ENCODE measurements around the gene DXO. TPM values are rescaled to one million over a fixed set of nuclear protein-coding genes. Genes with fewer than 3 reads are reported as not detected.

DXO gene
- polyA plus RNA-seq, 3 donors, result 5.5 to 49.6 (median 10.4) TPM

GRCh38 chr6:31968791-31969711, 2.9 kb downstream of the DXO start:
- Histone ChIP-seq H3K4me2 (replicated peaks; ENCODE audit: extremely low read depth, low read length, poor library complexity, severe bottlenecking) (no peak overlapping the region), H3K79me2 (ENCODE audit: insufficient read depth, low read length) (peaks cover 26% of the 10 kb centered on the region), H3K4me1 (ENCODE audit: control insufficient read depth in 1 of 2, insufficient read depth in 2 of 2, low read length in 2 of 2) (peaks cover 20 to 26% of the 10 kb centered on the region in 2 donors), H3K27ac (ENCODE audit: low read depth in 1 of 2, low read length in 2 of 2) (peak overlapping the region in 1 of 2 donors; percentile 99), H3K9me3 (replicated peaks in 1 of 2; ENCODE audit: control insufficient read depth in 1 of 2, insufficient read depth in 1 of 2, low read length in 2 of 2) (no peaks in the 10 kb centered on the region), H3K4me3 (replicated peaks in 1 of 3; ENCODE audit: low read depth in 2 of 3, low read length in 3 of 3) (no peak overlapping the region), H2AFZ (ENCODE audit: insufficient read depth, low read depth, low read length, poor library complexity, severe bottlenecking) (no peak overlapping the region), H3K36me3 (replicated peaks in 1 of 2; ENCODE audit: control insufficient read depth in 1 of 2, insufficient read depth in 2 of 2, low read length in 2 of 2) (peaks cover 59 to 67% of the 10 kb centered on the region in 2 donors), H3K9ac (ENCODE audit: insufficient read depth, low read length, poor library complexity, severe bottlenecking) (no peak overlapping the region), H3K27me3 (ENCODE audit: control insufficient read depth in 2 of 2, insufficient read depth in 2 of 2, low read length in 2 of 2) (no peaks in the 10 kb centered on the region), H4K20me1 (ENCODE audit: insufficient read depth, low read length) (no peaks in the 10 kb centered on the region)
- H3K36me3 Mint-ChIP-seq, result peaks cover 60 to 65% of the 10 kb centered on the region in 2 donors
- H3K4me3 Mint-ChIP-seq, result no peak overlapping the region
- peak in 1 of 3 donors; percentile 6 for DNase-seq
- intact Hi-C loops (cut with micrococcal nuclease), result no loop called here
- no peak for TF ChIP-seq CTCF (IDR thresholded peaks at IDR 0.05)
- H3K9me3 Mint-ChIP-seq, result no peaks in the 10 kb centered on the region
- peaks cover 0 to 2% (median 1%) of the 10 kb centered on the region in 3 donors for H3K27me3 Mint-ChIP-seq (ENCODE audit: low read depth in 3 of 3)
- 91% methylated on average over 16 of the region's 23 CpGs for WGBS (ENCODE audit: insufficient coverage)
- peaks cover 29% of the 10 kb centered on the region for H3K4me1 Mint-ChIP-seq
- peak overlapping the region in 5 of 7 donors; percentile 41 to 100 (median 79) for H3K27ac Mint-ChIP-seq

- Histone ChIP-seq H2AFZ (ENCODE audit: insufficient read depth, low read depth, low read length, poor library complexity, severe bottlenecking) (no peak overlapping the region), H3K4me1 (ENCODE audit: control insufficient read depth in 1 of 2, insufficient read depth in 2 of 2, low read length in 2 of 2) (peaks cover 19 to 23% of the 10 kb centered on the region in 2 donors), H3K36me3 (replicated peaks in 1 of 2; ENCODE audit: control insufficient read depth in 1 of 2, insufficient read depth in 2 of 2, low read length in 2 of 2) (peaks cover 66 to 74% of the 10 kb centered on the region in 2 donors), H3K27ac (ENCODE audit: low read depth in 1 of 2, low read length in 2 of 2) (peak overlapping the region in 1 of 2 donors; percentile 26), H4K20me1 (ENCODE audit: insufficient read depth, low read length) (no peaks in the 10 kb centered on the region), H3K4me3 (replicated peaks in 1 of 3; ENCODE audit: low read depth in 2 of 3, low read length in 3 of 3) (no peak overlapping the region), H3K79me2 (ENCODE audit: insufficient read depth, low read length) (peaks cover 23% of the 10 kb centered on the region), H3K4me2 (replicated peaks; ENCODE audit: extremely low read depth, low read length, poor library complexity, severe bottlenecking) (no peak overlapping the region), H3K9me3 (replicated peaks in 1 of 2; ENCODE audit: control insufficient read depth in 1 of 2, insufficient read depth in 1 of 2, low read length in 2 of 2) (no peaks in the 10 kb centered on the region), H3K27me3 (ENCODE audit: control insufficient read depth in 2 of 2, insufficient read depth in 2 of 2, low read length in 2 of 2) (no peaks in the 10 kb centered on the region), H3K9ac (ENCODE audit: insufficient read depth, low read length, poor library complexity, severe bottlenecking) (no peak overlapping the region)
- DNase-seq, result no peak
- TF ChIP-seq CTCF (IDR thresholded peaks at IDR 0.05), result no peak
- Mint-ChIP-seq H3K36me3 (peaks cover 66 to 68% of the 10 kb centered on the region in 2 donors), H3K9me3 (no peaks in the 10 kb centered on the region), H3K27ac (peak overlapping the region in 2 of 7 donors; percentile 25 to 41), H3K4me3 (no peak overlapping the region), H3K4me1 (peaks cover 27% of the 10 kb centered on the region), H3K27me3 (ENCODE audit: low read depth in 3 of 3) (peaks cover 0 to 2% (median 1%) of the 10 kb centered on the region in 3 donors)
- 94% methylated on average over 10 of the region's 11 CpGs for WGBS (ENCODE audit: insufficient coverage)
- intact Hi-C loops (cut with micrococcal nuclease), result no loop called here
Observed at GRCh38 chr6:31968326-31968725, 3.6 kb downstream of the DXO start.

All from CD14-positive monocyte (primary cell).